CD4-positive, alpha-beta T cell treated with Interleukin-15 for 4 hours (primary cell): Measurements from ENCODE around the gene TMEM254.
A peak's percentile ranks its signal among the peaks of the same experiment; 100 is the strongest.
"Not testable (repeated sequence)": the region's sequence is repeated elsewhere in the genome, so short reads cannot be mapped to it uniquely, and the experiment has no call there.

Experiments used
- DNase-seq: peaks from one replicate; pipeline ENCODE4 v3.0.0-alpha.2; 2020; ENCODE audit warnings: low spot score

TMEM254 gene

GRCh38 chr10:80078448-80079311 lies at the start of gene TMEM254:
TMEM254 (plus strand) TSS chr10:80078665; CDS start chr10:80078700, 35 bp downstream.
- peak; percentile 91 for DNase-seq

DNA sequence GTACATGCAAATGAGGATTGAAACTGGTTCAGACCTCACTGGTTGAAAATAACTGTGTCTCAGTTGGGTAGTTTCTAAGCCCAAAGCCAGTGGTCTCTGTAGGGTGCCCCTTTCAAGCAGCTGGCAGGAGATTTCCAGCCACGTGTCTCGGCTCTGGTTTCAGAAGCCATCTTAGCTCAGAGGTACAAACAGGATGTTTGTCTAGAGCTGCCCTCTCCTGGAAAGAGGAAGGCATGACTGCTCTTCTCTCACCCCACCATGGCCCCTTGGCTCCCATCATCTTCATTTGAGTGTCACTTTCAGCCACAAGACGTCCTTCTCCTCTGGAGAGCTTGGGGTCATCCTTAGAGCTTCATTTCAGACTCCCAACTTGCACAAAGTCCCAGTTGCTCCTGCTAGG lies 49.3 kb upstream of the TMEM254 start:
- not testable (repeated sequence) for DNase-seq

DNA sequence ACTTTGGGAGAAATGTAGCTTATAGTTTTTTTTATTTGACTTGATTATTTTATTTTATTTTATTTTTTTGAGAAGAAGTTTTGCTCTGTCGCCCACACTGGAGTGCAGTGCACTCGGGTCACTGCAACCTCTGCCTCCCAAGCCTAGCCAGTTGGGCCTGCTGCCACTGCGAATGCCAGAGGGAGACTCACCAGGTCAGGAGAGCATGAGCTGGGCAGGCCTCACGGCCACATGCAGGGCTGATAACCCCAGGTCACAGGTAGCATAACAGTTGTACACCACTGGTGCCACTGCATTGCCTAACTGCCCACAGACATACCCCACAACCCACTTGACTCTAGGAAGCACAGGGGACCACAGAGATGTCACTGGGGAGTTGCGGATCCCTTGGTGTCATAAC lies 48.6 kb upstream of the TMEM254 start:
- not testable (repeated sequence) for DNase-seq

DNA sequence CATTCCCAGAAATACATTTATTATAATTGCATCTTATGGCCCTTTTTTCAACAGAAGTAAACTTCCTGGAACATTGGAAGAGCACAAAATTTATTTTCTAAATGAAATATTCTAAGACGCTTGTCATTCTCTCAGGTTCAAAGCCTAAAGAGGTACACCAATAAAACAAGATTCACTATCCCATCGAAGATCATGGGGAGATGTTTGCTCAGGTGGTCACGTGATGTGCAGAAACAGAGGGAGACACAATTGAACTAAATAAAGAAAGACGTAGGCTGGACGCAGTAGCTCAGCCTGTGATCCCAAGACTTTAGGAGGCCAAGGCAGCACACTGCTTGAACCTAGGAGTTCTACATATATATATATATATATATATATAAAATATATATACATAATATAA lies 46.0 kb upstream of the TMEM254 start:
- DNase-seq = no peak

DNA sequence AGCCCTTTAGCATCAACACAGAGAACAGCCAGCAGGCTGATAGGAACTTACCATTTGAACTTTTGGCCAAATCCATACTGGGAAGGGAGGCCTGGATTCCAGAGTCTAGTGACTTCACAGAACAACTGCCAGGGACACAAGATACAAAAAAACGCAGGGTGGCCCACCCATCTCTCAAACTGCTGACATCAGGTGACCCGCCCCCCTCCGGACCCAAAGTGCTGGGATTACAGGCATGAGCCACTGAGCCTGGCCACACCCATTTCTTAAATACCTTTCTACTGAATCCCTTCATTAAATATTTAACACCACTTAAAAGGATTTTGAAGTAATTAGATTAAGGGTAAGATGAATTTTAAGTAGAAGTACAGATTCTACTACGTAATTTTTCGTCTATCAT lies 43.7 kb upstream of the TMEM254 start:
- DNase-seq = not testable (repeated sequence)

DNA sequence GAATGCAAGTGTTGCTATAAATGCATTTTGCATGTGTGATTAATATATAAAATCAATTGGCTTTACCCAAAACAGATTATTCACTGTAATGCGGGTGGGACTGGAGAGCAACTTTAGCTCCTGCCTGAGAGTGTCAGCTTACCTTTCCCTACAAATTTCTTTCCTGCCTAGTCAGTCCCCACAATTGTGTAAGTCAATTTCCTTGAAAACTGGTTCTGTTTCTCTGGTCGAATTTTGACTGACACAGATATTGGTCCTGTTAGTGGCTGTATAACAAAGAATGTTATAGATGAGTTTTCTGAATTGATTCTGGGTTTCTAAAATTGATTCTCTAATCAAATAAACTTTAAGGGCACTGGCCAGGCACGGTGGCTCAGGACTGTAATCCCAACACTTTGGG lies 43.0 kb upstream of the TMEM254 start:
- DNase-seq = not testable (repeated sequence)

DNA sequence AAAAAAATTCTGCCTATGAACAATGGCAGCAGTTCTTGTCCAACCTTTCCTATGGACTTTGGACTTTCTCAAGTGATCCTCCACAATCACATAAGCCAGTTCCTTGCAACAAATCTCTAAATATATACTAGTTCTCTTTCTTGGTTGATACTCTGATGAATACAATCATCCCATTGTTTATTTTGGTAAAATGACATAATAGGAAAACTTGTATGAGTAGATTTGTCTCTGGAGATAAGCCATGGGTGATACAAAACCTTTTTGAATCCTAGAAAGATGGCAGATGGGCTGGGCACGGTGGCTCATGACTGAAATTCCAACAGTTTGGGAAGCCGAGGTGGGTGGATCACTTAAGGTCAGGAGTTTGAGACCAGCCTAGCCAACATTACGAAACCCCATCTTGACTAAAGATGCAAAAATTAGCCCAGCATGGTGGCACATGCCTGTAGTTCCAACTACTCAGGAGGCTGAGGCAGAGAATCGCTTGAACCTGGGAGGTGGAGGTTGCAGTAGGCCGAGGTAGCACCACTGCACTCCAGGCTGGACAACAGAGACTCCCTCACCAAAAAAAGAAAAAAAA lies 41.5 kb upstream of the TMEM254 start:
- DNase-seq = not testable (repeated sequence)

DNA sequence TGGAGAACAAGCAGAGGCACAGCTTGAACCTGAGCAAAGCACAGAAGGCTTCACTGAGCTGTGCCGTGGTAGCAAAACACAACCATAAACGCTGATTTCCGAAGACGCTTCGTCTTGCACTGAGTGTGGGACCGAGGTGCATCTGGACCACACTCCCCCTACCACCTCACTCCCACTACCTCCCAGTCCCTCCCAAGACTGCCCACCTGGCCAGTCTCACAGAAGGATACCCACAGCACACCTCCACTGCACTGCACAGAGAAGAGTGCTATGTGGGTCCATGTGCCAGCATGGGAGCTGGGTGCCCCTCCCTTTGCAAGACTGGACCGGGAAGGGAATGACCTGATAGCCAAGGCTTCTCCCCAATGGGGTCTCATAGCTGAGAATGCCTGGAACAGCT lies 40.2 kb upstream of the TMEM254 start:
- not testable (repeated sequence) for DNase-seq

DNA sequence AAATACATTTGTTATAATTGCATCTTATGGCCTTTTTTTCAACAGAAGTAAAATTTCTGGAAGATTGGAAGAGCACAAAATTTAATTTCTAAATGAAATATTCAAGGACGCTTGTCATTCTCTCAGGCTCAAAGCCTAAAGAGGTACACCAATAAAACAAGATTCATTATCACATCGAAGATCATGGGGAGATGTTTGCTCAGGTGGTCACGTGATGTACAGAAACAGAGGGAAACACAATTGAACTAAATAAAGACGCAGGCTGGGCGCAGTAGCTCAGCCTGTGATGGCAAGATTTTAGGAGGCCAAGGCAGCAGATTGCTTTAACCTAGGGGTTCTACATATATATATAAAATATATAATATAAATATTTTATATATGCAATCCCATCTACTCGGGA lies 37.3 kb upstream of the TMEM254 start:
- DNase-seq = no peak

GRCh38 chr10:80044935-80045334 lies 33.5 kb upstream of the TMEM254 start:
- DNase-seq = not testable (repeated sequence)

DNA sequence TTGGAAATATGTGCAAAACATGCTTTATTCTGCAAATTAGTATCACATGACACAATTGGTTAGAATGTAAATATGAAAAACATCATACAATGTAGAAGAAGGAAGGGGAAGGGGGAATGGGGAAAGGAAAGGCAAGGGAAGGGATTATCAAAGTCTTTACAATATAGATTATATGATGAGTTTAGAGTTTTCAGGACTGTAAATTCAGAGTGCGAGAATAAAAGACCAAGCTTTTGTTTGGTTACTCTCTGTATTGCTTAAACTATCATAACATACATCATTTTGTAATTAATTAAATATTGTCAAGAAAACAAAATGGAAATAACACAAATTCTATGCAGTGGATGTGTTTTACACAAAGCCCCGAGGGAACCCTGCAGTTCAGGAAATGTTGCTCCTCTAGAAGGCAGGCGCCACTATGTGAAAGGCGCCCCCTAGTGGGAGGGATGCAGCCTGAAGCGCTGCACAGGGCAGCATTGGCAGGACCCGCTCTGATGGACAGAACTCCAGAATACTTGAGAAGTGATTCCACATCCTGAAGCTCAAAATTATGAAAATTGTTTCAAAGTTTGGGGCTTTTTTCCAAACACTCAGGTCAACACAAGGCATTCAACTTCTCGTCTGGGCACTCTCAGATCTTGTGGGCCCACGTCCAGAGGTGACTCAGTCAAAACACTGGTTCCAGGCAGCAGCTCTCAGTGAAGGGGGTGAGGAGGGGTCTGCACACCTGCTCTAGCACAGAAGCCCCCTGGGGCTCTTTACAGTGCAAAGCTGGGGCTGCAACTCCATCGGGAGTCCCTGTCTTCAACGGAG lies 31.6 kb upstream of the TMEM254 start:
- DNase-seq = peak; percentile 63

DNA sequence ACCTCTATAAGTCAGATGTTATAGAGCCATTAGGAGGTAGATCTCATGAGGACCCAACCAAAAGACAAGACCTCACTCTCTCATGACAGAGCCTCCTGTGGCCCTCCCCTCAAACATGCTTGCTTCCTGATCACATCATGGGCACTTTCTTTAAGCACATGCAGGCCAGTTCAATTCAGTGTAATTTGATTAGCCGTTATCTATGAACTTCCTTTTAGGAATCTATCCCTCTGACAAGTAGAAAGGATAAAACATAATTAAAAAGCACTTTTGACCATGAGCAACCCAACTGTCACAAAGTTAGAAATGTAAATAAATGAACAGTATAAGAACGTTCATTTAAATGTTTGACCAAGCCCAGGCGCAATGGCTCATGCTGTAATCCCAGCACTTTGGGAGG lies 27.7 kb upstream of the TMEM254 start:
- no peak for DNase-seq

GRCh38 chr10:80051993-80052392 lies 26.5 kb upstream of the TMEM254 start:
- DNase-seq = no peak

- DNase-seq = no peak
These were observed 22.7 kb upstream of the TMEM254 start for GRCh38 chr10:80055760-80056159.

DNA sequence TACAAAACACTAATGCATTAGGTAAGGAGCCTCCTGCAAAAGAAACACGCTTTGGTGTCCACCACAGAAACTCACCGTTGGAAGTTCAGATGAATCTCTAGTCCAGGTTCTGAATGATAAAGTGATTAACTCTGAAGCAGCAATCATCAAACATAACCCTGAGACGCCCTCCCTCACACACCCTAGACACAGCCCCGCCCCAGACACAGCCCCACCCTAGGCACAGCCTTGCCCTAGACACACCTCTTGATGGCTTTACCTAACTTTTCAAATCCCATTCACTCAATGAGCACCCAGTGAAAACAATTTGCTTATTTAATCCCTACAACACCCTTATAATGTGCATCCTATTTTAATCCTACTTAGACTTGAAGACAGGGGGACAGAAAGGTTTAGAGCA lies 21.3 kb upstream of the TMEM254 start:
- no peak for DNase-seq

DNA sequence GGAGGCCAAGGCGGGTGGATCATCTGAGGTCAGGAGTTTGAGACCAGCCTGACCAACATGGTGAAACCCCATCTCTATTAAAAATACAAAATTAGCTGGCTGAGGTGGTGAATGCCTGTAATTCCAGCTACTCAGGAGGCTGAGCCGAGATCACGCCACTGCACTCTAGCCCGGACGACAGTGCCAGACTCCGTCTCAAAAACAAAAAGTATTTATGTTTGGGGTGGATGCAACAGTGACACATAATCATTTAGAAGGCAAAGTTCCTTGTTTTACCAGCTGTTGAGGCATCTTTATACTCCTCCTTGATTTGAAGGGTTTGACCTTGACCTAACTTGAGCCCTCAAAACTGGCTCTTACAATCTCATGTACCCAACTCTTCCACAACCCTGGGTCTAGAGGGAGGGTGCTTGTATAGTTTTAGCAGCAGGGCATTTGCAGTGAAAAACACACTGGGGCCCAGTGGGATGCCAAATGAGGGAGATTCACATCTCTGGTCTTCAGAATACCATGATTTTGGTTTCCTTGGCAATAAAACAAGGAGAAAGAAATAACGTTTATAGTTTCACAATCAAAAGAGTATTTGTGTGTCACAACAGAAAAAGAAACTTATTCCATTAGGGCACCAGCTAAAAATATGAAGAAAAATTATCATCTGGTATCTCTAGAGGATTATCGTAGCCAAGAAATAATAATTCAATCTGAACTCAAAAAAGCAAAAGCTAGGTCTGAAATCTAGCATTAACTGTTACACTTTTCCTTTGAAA lies 14.2 kb upstream of the TMEM254 start:
- DNase-seq = no peak

DNA sequence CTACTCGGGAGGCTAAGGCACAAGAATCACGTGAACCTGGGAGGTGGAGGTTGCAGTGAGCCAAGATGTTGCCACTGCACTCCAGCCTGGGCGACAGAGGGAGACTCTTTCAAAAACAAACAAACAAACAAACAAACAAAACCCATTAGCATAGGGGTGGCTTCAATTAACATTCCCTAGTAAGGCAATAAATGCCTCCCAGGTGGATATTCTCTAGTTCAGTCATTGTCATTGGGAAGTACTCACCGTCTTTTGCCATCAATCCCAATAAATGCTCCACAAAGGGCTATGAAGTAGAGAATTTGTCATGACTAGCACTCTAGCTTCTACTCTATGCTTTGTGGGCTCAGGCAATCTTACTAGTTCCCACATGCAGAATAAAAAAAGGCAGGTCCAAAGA lies 11.7 kb upstream of the TMEM254 start:
- DNase-seq = no peak

GRCh38 chr10:80067821-80068220 lies 10.6 kb upstream of the TMEM254 start:
- DNase-seq = not testable (repeated sequence)

GRCh38 chr10:80068270-80068669 lies 10.2 kb upstream of the TMEM254 start:
- no peak for DNase-seq

DNA sequence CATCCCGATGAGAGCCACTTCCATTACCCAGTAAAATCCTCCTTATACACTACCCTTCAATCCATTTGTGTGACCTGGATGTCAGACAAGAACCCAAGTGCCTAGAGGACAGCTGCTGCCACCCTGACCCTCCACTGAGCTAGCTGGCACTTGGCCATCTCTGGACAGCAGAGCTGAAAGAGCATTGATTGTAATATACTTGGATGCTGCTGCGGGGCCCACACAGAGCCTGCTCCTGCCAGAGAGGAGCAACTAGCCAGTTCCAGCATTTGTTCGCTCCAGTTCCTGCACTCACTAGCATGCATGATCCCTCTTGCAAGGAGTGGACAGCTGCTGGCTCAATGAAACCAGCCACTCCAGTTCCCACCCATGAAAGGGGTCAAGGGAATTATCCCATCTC lies 8.4 kb upstream of the TMEM254 start:
- DNase-seq = no peak

GRCh38 chr10:80072584-80072983 lies 5.9 kb upstream of the TMEM254 start:
- no peak for DNase-seq

DNA sequence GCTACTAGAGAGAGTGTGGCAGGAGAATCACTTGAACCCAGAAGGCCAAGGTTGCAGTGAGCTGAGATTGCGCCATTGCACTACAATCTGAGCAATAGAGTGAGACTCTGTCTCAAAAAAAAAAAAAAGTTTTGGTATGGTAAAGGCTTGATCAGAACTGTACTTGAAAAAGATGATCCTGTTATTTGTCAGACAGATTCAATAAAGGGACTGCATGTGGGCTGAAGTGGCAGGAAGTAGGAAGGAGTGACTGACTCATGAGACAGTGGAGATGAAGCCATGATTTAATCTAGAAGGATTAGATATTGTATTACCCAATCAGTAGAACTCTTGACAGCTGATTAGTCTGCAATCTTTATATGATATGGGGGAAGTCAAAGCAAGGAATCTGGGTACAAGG lies 2.7 kb upstream of the TMEM254 start:
- DNase-seq = no peak
